SU-DHL-6 (cell line): ENCODE data around the gene BLOC1S1.

Experiments used
- H2AFZ ChIP-seq: fragments of 200-600 bp; sonication (generic); 2 replicates; pipeline ENCODE4 v1.6.1; 2014; ENCODE audit warnings: low read depth, mild to moderate bottlenecking, moderate library complexity, mixed read lengths, antibody characterized with exemption, low read length; ENCODE audit not compliant: severe bottlenecking
- H3F3A ChIP-seq: fragments of 200-600 bp; shearing (Covaris generic); 2 replicates; pipeline ENCODE4 v1.6.0; 2016; ENCODE audit warnings: antibody characterized with exemption, mild to moderate bottlenecking; ENCODE audit not compliant: insufficient read depth
- H3K27ac ChIP-seq: fragments of 200-600 bp; sonication (generic); 2 replicates; pipeline ENCODE4 v1.5.1; 2016; ENCODE audit warnings: low read depth, mild to moderate bottlenecking, low read length, moderate library complexity, mixed read lengths
- H3K27me3 ChIP-seq: fragments of 200-600 bp; sonication (generic), shearing (Covaris generic); 2 replicates; pipeline ENCODE4 v1.6.0; 2014; ENCODE audit warnings: mild to moderate bottlenecking, low read length
- H3K36me3 ChIP-seq: fragments of 200-600 bp; sonication (generic); 2 replicates; pipeline ENCODE4 v1.6.1; 2014; ENCODE audit warnings: mild to moderate bottlenecking, low read length, mixed read lengths
- H3K4me2 ChIP-seq: fragments of 300-600, 200-600 bp; shearing (Covaris generic), sonication (generic); 2 replicates; pipeline ENCODE4 v1.6.0; 2014; ENCODE audit warnings: low read length, low read depth, mild to moderate bottlenecking; ENCODE audit not compliant: poor library complexity, severe bottlenecking
- H3K4me3 ChIP-seq: fragments of 200-600 bp; sonication (generic); 2 replicates; pipeline ENCODE4 v1.5.1; 2014; ENCODE audit warnings: antibody characterized with exemption, low read length, mild to moderate bottlenecking, mixed read lengths; ENCODE audit not compliant: insufficient read depth, poor library complexity, severe bottlenecking
- H3K79me2 ChIP-seq: fragments of 200-600 bp; sonication (generic); 2 replicates; pipeline ENCODE4 v1.6.1; 2014; ENCODE audit warnings: mild to moderate bottlenecking, low read length, moderate library complexity; ENCODE audit not compliant: insufficient read depth
- H3K9ac ChIP-seq: fragments of 200-600 bp; sonication (generic); 2 replicates; pipeline ENCODE4 v1.7.0; 2014; ENCODE audit warnings: mild to moderate bottlenecking, low read length
- H3K9me2 ChIP-seq: fragments of 200-600 bp; sonication (generic); replicated peaks from 2 replicates; pipeline ENCODE4 v1.6.1; 2014; ENCODE audit warnings: low read length; ENCODE audit not compliant: insufficient read depth
- H3K9me3 ChIP-seq: fragments of 200-600 bp; sonication (generic); 2 replicates; pipeline ENCODE4 v1.6.1; 2014; ENCODE audit warnings: low read length, mixed read lengths; ENCODE audit not compliant: insufficient read depth
- H4K20me1 ChIP-seq: fragments of 200-600 bp; sonication (generic); 2 replicates; pipeline ENCODE4 v1.6.1; 2014; ENCODE audit warnings: low read depth, mild to moderate bottlenecking, antibody characterized with exemption, low read length, moderate library complexity, mixed read lengths
- CTCF ChIP-seq: fragments of 200-600 bp; sonication (generic); IDR thresholded peaks from one replicate; pipeline ENCODE4 v1.5.1; 2017; ENCODE audit warnings: antibody characterized with exemption, mild to moderate bottlenecking, low read length, moderate library complexity; ENCODE audit not compliant: insufficient read depth, poor library complexity, severe bottlenecking
- EZH2phosphoT487 ChIP-seq: fragments of 200-600 bp; sonication (generic), shearing (Covaris generic); conservative IDR thresholded peaks from 2 replicates; pipeline ENCODE4 v1.6.1; 2018; ENCODE audit warnings: mild to moderate bottlenecking, antibody characterized with exemption, low read length, moderate library complexity, mixed read lengths

Gene BLOC1S1

GRCh38 chr12:55733021-55733555, 17.2 kb downstream of the BLOC1S1 start:
- Histone ChIP-seq H3K79me2 (0 out of 2 replicates have a peak, but pooled peaks cover 4% of the 10 kb centered on the region), H3F3A (peaks cover 15% of the 10 kb centered on the region; the same call in 1 of the 2 replicates), H3K9me3 (no peaks in the 10 kb centered on the region), H3K27ac (no peak overlapping the region), H3K4me2 (no peak overlapping the region), H3K27me3 (no peaks in the 10 kb centered on the region), H2AFZ (no peak overlapping the region), H4K20me1 (no peaks in the 10 kb centered on the region), H3K9ac (no peak overlapping the region), H3K36me3 (no peaks in the 10 kb centered on the region), H3K9me2 (no peaks in the 10 kb centered on the region), H3K4me3 (no peak overlapping the region)
- TF ChIP-seq EZH2phosphoT487, result no peak
- TF ChIP-seq CTCF, result no peak

- H3K9me3 ChIP-seq, result no peaks in the 10 kb centered on the region
- no peaks in the 10 kb centered on the region for H3K27me3 ChIP-seq
- no peaks in the 10 kb centered on the region for H3K9me2 ChIP-seq
- no peak overlapping the region for H3K4me2 ChIP-seq
- no peak for TF ChIP-seq EZH2phosphoT487
- no peak for TF ChIP-seq CTCF
- H3K4me3 ChIP-seq, result no peak overlapping the region
- H3K27ac ChIP-seq, result no peak overlapping the region
- no peak overlapping the region for H2AFZ ChIP-seq
- H3K36me3 ChIP-seq, result no peaks in the 10 kb centered on the region
- H3K79me2 ChIP-seq, result no peaks in the 10 kb centered on the region
- H4K20me1 ChIP-seq, result no peaks in the 10 kb centered on the region
- peaks cover 15% of the 10 kb centered on the region for H3F3A ChIP-seq
- H3K9ac ChIP-seq, result no peak overlapping the region
Observed at GRCh38 chr12:55733858-55734257, 18.0 kb downstream of the BLOC1S1 start.

- no peaks in the 10 kb centered on the region for H3K79me2 ChIP-seq
- H2AFZ ChIP-seq, result no peak overlapping the region
- H3K36me3 ChIP-seq, result no peaks in the 10 kb centered on the region
- H3K9me2 ChIP-seq, result no peaks in the 10 kb centered on the region
- H3K4me2 ChIP-seq, result no peak overlapping the region
- no peak overlapping the region for H3K4me3 ChIP-seq
- no peaks in the 10 kb centered on the region for H3K27me3 ChIP-seq
- no peak overlapping the region for H3K27ac ChIP-seq
- no peaks in the 10 kb centered on the region for H3K9me3 ChIP-seq
- peaks cover 16% of the 10 kb centered on the region for H3F3A ChIP-seq
- no peak for TF ChIP-seq EZH2phosphoT487
- no peak for TF ChIP-seq CTCF
- H4K20me1 ChIP-seq, result no peaks in the 10 kb centered on the region
- no peak overlapping the region for H3K9ac ChIP-seq
Observed at GRCh38 chr12:55734595-55734994, 18.7 kb downstream of the BLOC1S1 start.
